GM12864 (cell line): ENCODE data around the gene MSX2.

Source experiments
- DNase-seq: peaks from one replicate; pipeline ENCODE4 v3.0.0-alpha.2; 2011; ENCODE audit warnings: low read depth
- H3K4me3 ChIP-seq: 2 replicates; pipeline ENCODE4 v1.5.1; 2011; ENCODE audit warnings: mild to moderate bottlenecking, low read depth, low read length, control low read depth
- CTCF ChIP-seq: IDR thresholded peaks from 2 replicates; pipeline ENCODE4 v1.5.1; 2011; ENCODE audit warnings: low read depth, mild to moderate bottlenecking, moderate library complexity, low read length, control low read depth, inconsistent platforms; ENCODE audit errors: missing control alignments

Gene MSX2

GRCh38 chr5:174688441-174689354, 35.7 kb upstream of the MSX2 start:
- TF ChIP-seq CTCF, result no peak
- H3K4me3 ChIP-seq, result no peak overlapping the region
- no peak for DNase-seq

GRCh38 chr5:174690271-174690670, 34.1 kb upstream of the MSX2 start:
- H3K4me3 ChIP-seq, result no peak overlapping the region
- no peak for DNase-seq
- TF ChIP-seq CTCF, result no peak

GRCh38 chr5:174692381-174692780, 32.0 kb upstream of the MSX2 start:
- TF ChIP-seq CTCF, result no peak
- no peak overlapping the region for H3K4me3 ChIP-seq
- DNase-seq, result no peak

GRCh38 chr5:174692982-174693422, 31.4 kb upstream of the MSX2 start:
- no peak for TF ChIP-seq CTCF
- no peak overlapping the region for H3K4me3 ChIP-seq
- no peak for DNase-seq

- TF ChIP-seq CTCF, result no peak
- no peak overlapping the region for H3K4me3 ChIP-seq
Observed at GRCh38 chr5:174693697-174694385, 30.5 kb upstream of the MSX2 start.

GRCh38 chr5:174694611-174695010, 29.8 kb upstream of the MSX2 start:
- TF ChIP-seq CTCF, result no peak
- DNase-seq, result no peak
- H3K4me3 ChIP-seq, result no peak overlapping the region

More at GRCh38 chr5:174693697-174694385, 30.5 kb upstream of the MSX2 start:
- DNase-seq, result no peak
